Measurements from ENCODE around the gene KCNMA1.

GRCh38 chr10:77482072-77482471 is 155.5 kb downstream of the KCNMA1 start:
- TF ChIP-seq POLR2AphosphoS5 (IDR thresholded peaks at IDR 0.05), result no peak
- TF ChIP-seq, protein P1, sequence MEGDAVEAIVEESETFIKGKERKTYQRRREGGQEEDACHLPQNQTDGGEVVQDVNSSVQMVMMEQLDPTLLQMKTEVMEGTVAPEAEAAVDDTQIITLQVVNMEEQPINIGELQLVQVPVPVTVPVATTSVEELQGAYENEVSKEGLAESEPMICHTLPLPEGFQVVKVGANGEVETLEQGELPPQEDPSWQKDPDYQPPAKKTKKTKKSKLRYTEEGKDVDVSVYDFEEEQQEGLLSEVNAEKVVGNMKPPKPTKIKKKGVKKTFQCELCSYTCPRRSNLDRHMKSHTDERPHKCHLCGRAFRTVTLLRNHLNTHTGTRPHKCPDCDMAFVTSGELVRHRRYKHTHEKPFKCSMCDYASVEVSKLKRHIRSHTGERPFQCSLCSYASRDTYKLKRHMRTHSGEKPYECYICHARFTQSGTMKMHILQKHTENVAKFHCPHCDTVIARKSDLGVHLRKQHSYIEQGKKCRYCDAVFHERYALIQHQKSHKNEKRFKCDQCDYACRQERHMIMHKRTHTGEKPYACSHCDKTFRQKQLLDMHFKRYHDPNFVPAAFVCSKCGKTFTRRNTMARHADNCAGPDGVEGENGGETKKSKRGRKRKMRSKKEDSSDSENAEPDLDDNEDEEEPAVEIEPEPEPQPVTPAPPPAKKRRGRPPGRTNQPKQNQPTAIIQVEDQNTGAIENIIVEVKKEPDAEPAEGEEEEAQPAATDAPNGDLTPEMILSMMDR (IDR thresholded peaks at IDR 0.05), result no peak
